Osteoblast (primary cell): ENCODE measurements around the gene SULT6B1. TPM values are rescaled to one million over a fixed set of nuclear protein-coding genes. Genes with fewer than 3 reads are reported as not detected.

Experiments used
- DNase-seq: peaks from one replicate; pipeline ENCODE4 v3.0.0; 2011; ENCODE audit warnings: low spot score, mixed read lengths; ENCODE audit not compliant: insufficient read length; ENCODE audit errors: missing footprints
- H2AFZ ChIP-seq: 2 replicates; pipeline ENCODE4 v1.6.0; 2011; ENCODE audit warnings: mild to moderate bottlenecking, low read length
- H3K27ac ChIP-seq: 2 replicates; pipeline ENCODE4 v1.5.1; 2011; ENCODE audit warnings: mild to moderate bottlenecking, low read depth, low read length, moderate library complexity
- H3K27me3 ChIP-seq: 2 replicates; pipeline ENCODE4 v1.6.0; 2012; ENCODE audit warnings: mild to moderate bottlenecking, control low read depth, inconsistent platforms, low read length, moderate library complexity; ENCODE audit not compliant: insufficient read depth
- H3K36me3 ChIP-seq: 2 replicates; pipeline ENCODE4 v1.5.1; 2011; ENCODE audit warnings: mild to moderate bottlenecking, low read length, control low read depth, moderate library complexity; ENCODE audit not compliant: insufficient read depth
- H3K4me1 ChIP-seq: 2 replicates; pipeline ENCODE4 v1.5.1; 2011; ENCODE audit warnings: mild to moderate bottlenecking, low read length, control low read depth, moderate library complexity; ENCODE audit not compliant: insufficient read depth
- H3K4me2 ChIP-seq: 2 replicates; pipeline ENCODE4 v1.6.0; 2011; ENCODE audit warnings: mild to moderate bottlenecking, low read length; ENCODE audit not compliant: insufficient read depth
- H3K4me3 ChIP-seq: fragments of 200-600 bp; sonication (generic); 3 replicates; pipeline ENCODE4 v1.5.1; 2012; ENCODE audit warnings: mild to moderate bottlenecking, low read length, inconsistent platforms; ENCODE audit not compliant: insufficient read depth
- H3K79me2 ChIP-seq: 2 replicates; pipeline ENCODE4 v1.6.0; 2012; ENCODE audit warnings: mild to moderate bottlenecking, low read length, control low read depth, inconsistent platforms; ENCODE audit not compliant: insufficient read depth
- H3K9me3 ChIP-seq: 2 replicates; pipeline ENCODE4 v1.5.1; 2011; ENCODE audit warnings: low read depth, low read length, control low read depth
- H4K20me1 ChIP-seq: 2 replicates; pipeline ENCODE4 v1.6.0; 2012; ENCODE audit warnings: mild to moderate bottlenecking, low read length, control low read depth; ENCODE audit not compliant: insufficient read depth
- CTCF ChIP-seq: IDR thresholded peaks from 2 replicates; pipeline ENCODE4 v1.5.1; 2011; ENCODE audit warnings: mild to moderate bottlenecking, low read depth, low read length, moderate library complexity; ENCODE audit errors: extremely low read depth
- total RNA-seq: library from RNA; depleted of rRNA; stranded (reverse); fragments of >200 nt; gene quantifications from 2 replicates; pipeline ENCODE4 v1.2.3, GENCODE V29; 2012

The SULT6B1 gene
- total RNA-seq, 1 donor = not detected

DNA sequence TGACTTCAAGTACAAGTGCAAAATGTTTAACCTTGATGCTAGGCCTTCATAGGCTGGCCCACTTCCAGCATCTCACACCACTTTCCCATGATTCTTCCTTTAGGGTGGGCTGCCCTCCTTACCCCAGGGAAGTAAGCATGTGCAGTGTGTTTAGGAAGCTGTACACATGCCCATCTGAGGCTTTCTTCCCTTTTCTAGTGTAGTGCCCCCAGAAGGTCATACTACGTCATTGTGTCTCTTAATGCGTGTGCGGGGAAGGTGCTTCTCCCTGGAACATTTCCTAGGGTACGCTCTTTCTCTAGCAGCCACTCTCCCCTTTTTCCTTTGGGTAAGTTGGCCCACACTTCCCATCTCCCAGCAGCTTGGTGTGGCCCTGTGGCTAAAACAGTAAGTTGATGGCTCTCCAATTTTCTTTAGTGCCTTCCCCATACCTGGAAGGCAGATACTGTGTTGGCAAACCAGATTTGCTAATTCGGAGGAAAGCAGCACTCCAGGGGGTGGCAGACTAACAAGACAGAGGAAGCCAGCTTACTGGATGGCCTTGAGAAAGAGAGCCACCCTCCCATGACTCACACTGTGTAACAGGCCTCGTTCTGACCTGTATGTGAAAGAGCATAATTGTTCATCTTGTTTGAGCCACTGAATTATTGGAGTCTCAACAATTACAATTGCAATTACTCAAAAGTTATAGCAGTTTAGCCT is 1.1 kb upstream of the SULT6B1 start:
- H3K4me1 ChIP-seq = peaks cover 10% of the 10 kb centered on the region
- DNase-seq = peak; percentile 75
- H4K20me1 ChIP-seq = no peaks in the 10 kb centered on the region
- H2AFZ ChIP-seq = peak overlapping the region; percentile 58
- H3K36me3 ChIP-seq = no peaks in the 10 kb centered on the region
- TF ChIP-seq CTCF = no peak
- no peak overlapping the region for H3K4me3 ChIP-seq
- H3K9me3 ChIP-seq = no peaks in the 10 kb centered on the region
- H3K27ac ChIP-seq = no peak overlapping the region
- H3K79me2 ChIP-seq = no peaks in the 10 kb centered on the region
- peak overlapping the region; percentile 14 for H3K4me2 ChIP-seq
- H3K27me3 ChIP-seq = peaks cover 7% of the 10 kb centered on the region

- Histone ChIP-seq H3K36me3 (no peaks in the 10 kb centered on the region), H3K27me3 (peaks cover 7% of the 10 kb centered on the region), H3K4me3 (no peak overlapping the region), H3K4me1 (no peaks in the 10 kb centered on the region), H3K4me2 (peak overlapping the region; percentile 39), H4K20me1 (no peaks in the 10 kb centered on the region), H3K79me2 (no peaks in the 10 kb centered on the region), H3K9me3 (no peaks in the 10 kb centered on the region), H2AFZ (no peak overlapping the region), H3K27ac (no peak overlapping the region)
- peak; percentile 85 for DNase-seq
- no peak for TF ChIP-seq CTCF
These were observed 6.5 kb downstream of the SULT6B1 start for GRCh38 chr2:37181726-37182684.

- H3K4me2 ChIP-seq = no peak overlapping the region
These were observed 7.8 kb downstream of the SULT6B1 start for GRCh38 chr2:37180640-37181039.

More at GRCh38 chr2:37180640-37181039, 7.8 kb downstream of the SULT6B1 start:
- no peak for DNase-seq
- no peak overlapping the region for H3K4me3 ChIP-seq
- no peaks in the 10 kb centered on the region for H4K20me1 ChIP-seq
- no peak overlapping the region for H3K27ac ChIP-seq
- no peaks in the 10 kb centered on the region for H3K9me3 ChIP-seq
- H3K27me3 ChIP-seq = peaks cover under 1% of the 10 kb centered on the region
- no peaks in the 10 kb centered on the region for H3K36me3 ChIP-seq
- H2AFZ ChIP-seq = no peak overlapping the region
- H3K4me1 ChIP-seq = no peaks in the 10 kb centered on the region
- no peaks in the 10 kb centered on the region for H3K79me2 ChIP-seq
- TF ChIP-seq CTCF = no peak
